OCI-LY7 (cell line): ENCODE measurements around the gene ELP6. TPM values are rescaled to one million over a fixed set of nuclear protein-coding genes. Genes with fewer than 3 reads are reported as not detected.

Source experiments
- BruUV-seq: library from RNA; stranded (reverse); fragments of 400-500 nt; replicated peaks from 2 replicates; lab custom pipeline; 2021; lab: Mats Ljungman, UMichigan
- CTCF ChIA-PET: fragments of 300-600 bp; sonication (Branson Sonifier 250); formaldehyde crosslinking; loops from one replicate; lab custom pipeline; 2022; ENCODE audit warnings: antibody characterized with exemption; ENCODE audit not compliant: unreplicated experiment; lab: Charles Lee
- POLR2A ChIA-PET: fragments of 300-600 bp; sonication (Branson Sonifier 250); formaldehyde crosslinking; loops from one replicate; lab custom pipeline; 2022; ENCODE audit warnings: antibody characterized with exemption; lab: Charles Lee
- DNase-seq: peaks from one replicate; pipeline ENCODE4 v3.0.0-alpha.2; 2015; ENCODE audit warnings: low spot score
- H2AFZ ChIP-seq: fragments of 200-600 bp; sonication (generic), shearing (Covaris generic); 2 replicates; pipeline ENCODE4 v1.6.1; 2014; ENCODE audit warnings: mild to moderate bottlenecking, antibody characterized with exemption, low read length, moderate library complexity
- H3K27ac ChIP-seq: fragments of 200-600 bp; sonication (generic); 2 replicates; pipeline ENCODE4 v1.5.1; 2014; ENCODE audit warnings: mixed run types, low read depth, mild to moderate bottlenecking, moderate library complexity, low read length, inconsistent platforms; ENCODE audit not compliant: poor library complexity, severe bottlenecking
- H3K36me3 ChIP-seq: fragments of 200-600 bp; sonication (generic); 2 replicates; pipeline ENCODE4 v1.6.1; 2014; ENCODE audit warnings: mild to moderate bottlenecking, antibody characterized with exemption, low read length, moderate library complexity, mixed read lengths; ENCODE audit not compliant: insufficient read depth
- H3K4me1 ChIP-seq: fragments of 200-600 bp; sonication (generic); 2 replicates; pipeline ENCODE4 v1.5.1; 2014; ENCODE audit warnings: mild to moderate bottlenecking, low read length; ENCODE audit not compliant: insufficient read depth, poor library complexity, severe bottlenecking
- H3K4me2 ChIP-seq: fragments of 200-600 bp; sonication (generic); 2 replicates; pipeline ENCODE4 v1.6.1; 2014; ENCODE audit warnings: mild to moderate bottlenecking, low read length
- H3K4me3 ChIP-seq: fragments of 200-600 bp; sonication (generic); 2 replicates; pipeline ENCODE4 v1.5.1; 2014; ENCODE audit warnings: mild to moderate bottlenecking, low read depth, low read length; ENCODE audit not compliant: poor library complexity, severe bottlenecking
- H3K79me2 ChIP-seq: fragments of 200-600 bp; sonication (generic); 2 replicates; pipeline ENCODE4 v1.6.1; 2016; ENCODE audit warnings: low read depth, mild to moderate bottlenecking, low read length, moderate library complexity, mixed read lengths; ENCODE audit not compliant: insufficient read depth
- H3K9me2 ChIP-seq: fragments of 200-600 bp; sonication (generic); 2 replicates; pipeline ENCODE4 v1.6.1; 2016; ENCODE audit warnings: mild to moderate bottlenecking, low read length, mixed read lengths; ENCODE audit not compliant: insufficient read depth
- H3K9me3 ChIP-seq: fragments of 200-600 bp; sonication (generic); 2 replicates; pipeline ENCODE4 v1.6.1; 2014; ENCODE audit warnings: mild to moderate bottlenecking, mixed run types, low read length, mixed read lengths
- H4K20me1 ChIP-seq: fragments of 200-600 bp; sonication (generic); 2 replicates; pipeline ENCODE4 v1.6.1; 2014; ENCODE audit warnings: mild to moderate bottlenecking, antibody characterized with exemption, low read length, moderate library complexity, mixed read lengths; ENCODE audit not compliant: insufficient read depth
- EZH2phosphoT487 ChIP-seq: fragments of 200-600 bp; sonication (generic); IDR thresholded peaks from 2 replicates; pipeline ENCODE4 v1.6.1; 2018; ENCODE audit warnings: low read depth, borderline replicate concordance, mild to moderate bottlenecking, mixed run types, antibody characterized with exemption, low read length, moderate library complexity, mixed read lengths
- intact Hi-C: fragments of 100-400 bp; cut with micrococcal nuclease; formaldehyde crosslinking; loops from one replicate; pipeline ENCODE4 v1.10.0; 2022; ENCODE audit not compliant: unreplicated experiment
- total RNA-seq, 2 experiments: library from RNA; depleted of rRNA in 1 of 2; stranded (reverse); fragments of >200 nt in 1 of 2; shearing (Covaris generic) in 1 of 2; gene quantifications; 2 replicates each; pipeline ENCODE4 v1.2.3, GENCODE V29; 2014 to 2022
- TF ChIP-seq, protein P1 (sequence below): fragments of 200-600 bp; sonication (generic); conservative IDR thresholded peaks from 2 replicates; pipeline ENCODE4 v1.5.1; 2014; ENCODE audit warnings: mild to moderate bottlenecking, antibody characterized with exemption, low read length, moderate library complexity, mixed read lengths

Gene ELP6
- total RNA-seq, 2 experiments from 2014 or later, result 91.5 to 92.5 TPM

DNA sequence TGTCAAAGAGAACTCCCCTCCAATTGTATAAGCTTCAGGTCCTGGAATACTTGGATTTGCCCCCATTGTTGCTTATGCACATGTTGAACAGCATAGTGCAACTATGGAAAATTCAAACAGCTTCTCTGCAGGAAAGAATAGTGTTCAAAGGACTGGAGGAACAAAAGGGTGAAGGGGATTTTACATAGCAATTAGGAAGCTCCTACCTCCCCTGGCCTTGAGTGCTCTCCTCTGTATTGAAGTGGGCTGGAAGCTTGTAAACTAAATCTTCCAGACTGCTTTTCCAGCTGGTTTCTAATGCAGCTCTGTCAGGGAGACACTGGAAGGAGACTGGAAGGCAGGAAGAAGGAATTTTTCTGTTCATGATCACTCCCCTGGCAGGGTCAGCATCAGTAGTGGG, 7.2 kb upstream of the ELP6 start:
- intact Hi-C loops, result loop anchor here (5.0 kb wide), 2 partner anchors 282 to 472 kb away; partner anchors contain the start of gene DHX30
- no TSS peak for BruUV-seq
- Histone ChIP-seq H2AFZ (no peak overlapping the region), H3K4me2 (no peak overlapping the region), H3K9me3 (no peaks in the 10 kb centered on the region), H4K20me1 (no peaks in the 10 kb centered on the region), H3K4me1 (no peaks in the 10 kb centered on the region), H3K4me3 (no peak overlapping the region), H3K9me2 (no peaks in the 10 kb centered on the region), H3K79me2 (no peaks in the 10 kb centered on the region), H3K27ac (no peak overlapping the region), H3K36me3 (no peaks in the 10 kb centered on the region)
- no peak for DNase-seq
- TF ChIP-seq, protein P1, sequence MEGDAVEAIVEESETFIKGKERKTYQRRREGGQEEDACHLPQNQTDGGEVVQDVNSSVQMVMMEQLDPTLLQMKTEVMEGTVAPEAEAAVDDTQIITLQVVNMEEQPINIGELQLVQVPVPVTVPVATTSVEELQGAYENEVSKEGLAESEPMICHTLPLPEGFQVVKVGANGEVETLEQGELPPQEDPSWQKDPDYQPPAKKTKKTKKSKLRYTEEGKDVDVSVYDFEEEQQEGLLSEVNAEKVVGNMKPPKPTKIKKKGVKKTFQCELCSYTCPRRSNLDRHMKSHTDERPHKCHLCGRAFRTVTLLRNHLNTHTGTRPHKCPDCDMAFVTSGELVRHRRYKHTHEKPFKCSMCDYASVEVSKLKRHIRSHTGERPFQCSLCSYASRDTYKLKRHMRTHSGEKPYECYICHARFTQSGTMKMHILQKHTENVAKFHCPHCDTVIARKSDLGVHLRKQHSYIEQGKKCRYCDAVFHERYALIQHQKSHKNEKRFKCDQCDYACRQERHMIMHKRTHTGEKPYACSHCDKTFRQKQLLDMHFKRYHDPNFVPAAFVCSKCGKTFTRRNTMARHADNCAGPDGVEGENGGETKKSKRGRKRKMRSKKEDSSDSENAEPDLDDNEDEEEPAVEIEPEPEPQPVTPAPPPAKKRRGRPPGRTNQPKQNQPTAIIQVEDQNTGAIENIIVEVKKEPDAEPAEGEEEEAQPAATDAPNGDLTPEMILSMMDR, result no peak
- no peak for TF ChIP-seq EZH2phosphoT487
- ChIA-PET POLR2A (interaction anchor here (0.9 to 1.0 kb wide), 2 partner anchors 268 to 269 kb away, joined by 3 to 5 read pairs; no protein-coding TSS in a partner anchor), CTCF (interaction anchor here (0.6 kb wide), 1 partner anchor 915 kb away, joined by 3 read pairs; no protein-coding TSS in a partner anchor)

DNA sequence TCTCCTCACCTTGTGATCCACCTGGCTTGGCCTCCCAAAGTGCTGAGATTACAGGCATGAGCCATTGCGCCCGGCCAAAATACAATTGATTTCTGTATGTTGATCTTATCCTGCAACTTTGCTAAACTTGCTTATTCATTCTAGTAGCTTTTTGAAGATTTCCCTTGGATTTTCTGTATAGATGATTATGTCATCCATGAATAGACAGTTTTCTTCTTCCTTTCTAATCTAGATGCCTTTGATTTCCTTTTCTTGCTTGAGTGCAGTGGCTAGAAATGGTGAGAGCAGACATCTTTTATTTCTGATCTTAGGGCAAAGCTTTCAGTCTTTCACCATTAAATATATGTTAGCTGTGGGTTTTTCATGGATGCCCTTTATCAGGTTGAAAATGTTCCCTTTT, 4.4 kb upstream of the ELP6 start:
- intact Hi-C loops, result no loop called here
- ChIA-PET POLR2A (interaction anchor here (0.7 kb wide), 1 partner anchor 331 kb away, joined by 4 read pairs; no protein-coding TSS in a partner anchor), CTCF (no interaction called here)
- Histone ChIP-seq H3K9me2 (no peaks in the 10 kb centered on the region), H3K9me3 (no peaks in the 10 kb centered on the region), H3K4me1 (no peaks in the 10 kb centered on the region), H2AFZ (no peak overlapping the region), H3K27ac (no peak overlapping the region), H3K36me3 (no peaks in the 10 kb centered on the region), H4K20me1 (no peaks in the 10 kb centered on the region), H3K4me3 (no peak overlapping the region), H3K4me2 (no peak overlapping the region), H3K79me2 (peaks cover under 1% of the 10 kb centered on the region; the same call in 1 of the 2 replicates)
- DNase-seq, result no peak
- no TSS peak for BruUV-seq
- TF ChIP-seq, protein P1, result no peak
- TF ChIP-seq EZH2phosphoT487, result no peak

DNA sequence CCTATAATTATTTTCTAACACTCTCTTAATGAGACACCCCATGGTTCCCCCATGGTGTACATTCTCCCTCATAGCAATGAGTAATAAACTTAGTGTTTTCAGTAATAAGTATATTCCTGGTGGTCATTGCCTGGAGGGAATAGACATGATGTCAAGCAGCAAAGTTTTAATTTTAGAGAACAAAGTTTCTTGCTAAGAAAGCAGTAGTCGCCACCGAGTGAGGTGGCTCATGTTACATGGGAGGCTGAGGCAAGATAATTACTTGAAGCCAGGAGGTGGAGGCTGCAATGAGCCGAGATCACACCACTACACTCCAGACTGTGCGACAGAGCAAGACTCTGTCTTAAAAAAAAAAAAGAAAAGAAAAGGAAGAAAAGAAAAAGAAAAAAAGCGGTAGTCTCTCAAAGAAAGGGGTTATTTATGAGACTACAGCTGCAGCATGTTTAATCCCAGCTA, 2.4 kb upstream of the ELP6 start:
- intact Hi-C loops, result no loop called here
- BruUV-seq, result no TSS peak
- Histone ChIP-seq H3K79me2 (peaks cover 21% of the 10 kb centered on the region), H3K4me3 (no peak overlapping the region), H3K4me2 (no peak overlapping the region), H2AFZ (peak overlapping the region; percentile 7; the same call in 1 of the 2 replicates), H3K27ac (no peak overlapping the region), H4K20me1 (no peaks in the 10 kb centered on the region), H3K9me2 (no peaks in the 10 kb centered on the region), H3K4me1 (peaks cover 10% of the 10 kb centered on the region), H3K9me3 (no peaks in the 10 kb centered on the region), H3K36me3 (peaks cover 6% of the 10 kb centered on the region)
- CTCF ChIA-PET, result no interaction called here
- no peak for DNase-seq
- TF ChIP-seq, protein P1, result no peak
- no peak for TF ChIP-seq EZH2phosphoT487
- POLR2A ChIA-PET, result interaction anchor here (0.6 kb wide), 2 partner anchors 370 to 1340 kb away, joined by 3 to 4 read pairs; no protein-coding TSS in a partner anchor
